DND-41 (cell line): ENCODE measurements around the gene DIRAS3.

Experiments used
- CTCF ChIP-seq: IDR thresholded peaks from 2 replicates; pipeline ENCODE4 v1.5.1; 2012; ENCODE audit warnings: borderline replicate concordance, low read length, moderate library complexity, mild to moderate bottlenecking; ENCODE audit not compliant: poor library complexity, severe bottlenecking; ENCODE audit errors: extremely low read depth
- EZH2 ChIP-seq: IDR thresholded peaks from 3 replicates; pipeline ENCODE4 v1.6.1; 2012; ENCODE audit warnings: borderline replicate concordance, low read depth, mild to moderate bottlenecking, moderate library complexity, low read length, inconsistent platforms; ENCODE audit not compliant: severe bottlenecking

- TF ChIP-seq CTCF: no peak
- no peak for TF ChIP-seq EZH2
Measured at GRCh38 chr1:68046423-68046822, 4.0 kb downstream of the DIRAS3 start.
